Neural progenitor cell (in vitro differentiated cells): ENCODE results near the gene SAG. TPM values are rescaled to one million over a fixed set of nuclear protein-coding genes. Genes with fewer than 3 reads are reported as not detected.
A peak's percentile ranks its signal among the peaks of the same experiment; 100 is the strongest.

Experiments used
- DNase-seq: peaks from one replicate; pipeline ENCODE4 v3.0.0-alpha.2; 2016; ENCODE audit warnings: low spot score
- H2AFZ ChIP-seq: fragments of 200-600 bp; sonication (generic); replicated peaks from 2 replicates; pipeline ENCODE4 v1.6.1; 2016; ENCODE audit warnings: antibody characterized with exemption
- H3F3A ChIP-seq: fragments of 200-600 bp; sonication (generic); 2 replicates; pipeline ENCODE4 v1.6.1; 2016; ENCODE audit warnings: antibody characterized with exemption, low read depth
- H3K27ac ChIP-seq: fragments of 200-600 bp; sonication (generic); 2 replicates; pipeline ENCODE4 v1.5.1; 2016; ENCODE audit warnings: mild to moderate bottlenecking
- H3K27me3 ChIP-seq: fragments of 200-600 bp; sonication (generic); 2 replicates; pipeline ENCODE4 v1.6.1; 2016; ENCODE audit warnings: mild to moderate bottlenecking, moderate library complexity
- H3K36me3 ChIP-seq: fragments of 200-600 bp; sonication (generic); 2 replicates; pipeline ENCODE4 v1.5.1; 2016
- H3K4me1 ChIP-seq: fragments of 200-600 bp; sonication (generic); 2 replicates; pipeline ENCODE4 v1.6.1; 2016; ENCODE audit warnings: mixed run types
- H3K4me2 ChIP-seq: fragments of 200-600 bp; sonication (generic); 2 replicates; pipeline ENCODE4 v1.6.1; 2016
- H3K4me3 ChIP-seq: fragments of 200-600 bp; sonication (generic); 2 replicates; pipeline ENCODE4 v1.5.1; 2016
- H3K79me2 ChIP-seq: fragments of 200-600 bp; sonication (generic); 2 replicates; pipeline ENCODE4 v1.6.1; 2016; ENCODE audit warnings: low read depth
- H3K9ac ChIP-seq: fragments of 200-600 bp; sonication (generic); 2 replicates; pipeline ENCODE4 v1.6.1; 2016
- H3K9me3 ChIP-seq: fragments of 200-600 bp; sonication (generic); 2 replicates; pipeline ENCODE4 v1.5.1; 2016; ENCODE audit warnings: low read depth
- H4K20me1 ChIP-seq: fragments of 200-600 bp; sonication (generic); 2 replicates; pipeline ENCODE4 v1.6.1; 2016; ENCODE audit warnings: low read depth
- H3K27ac Mint-ChIP-seq: 3 replicates; pipeline ENCODE4 v1.8.0; 2021; ENCODE audit warnings: mixed read lengths
- H3K27me3 Mint-ChIP-seq: 2 replicates; pipeline ENCODE4 v1.8.0; 2022; ENCODE audit warnings: low read depth, mild to moderate bottlenecking, inconsistent platforms, moderate library complexity, mixed read lengths; ENCODE audit not compliant: insufficient read depth
- H3K36me3 Mint-ChIP-seq: 3 replicates; pipeline ENCODE4 v1.8.0; 2021; ENCODE audit warnings: mixed read lengths
- H3K4me1 Mint-ChIP-seq: 3 replicates; pipeline ENCODE4 v1.8.0; 2021; ENCODE audit warnings: mixed read lengths
- H3K4me3 Mint-ChIP-seq: 3 replicates; pipeline ENCODE4 v1.8.0; 2021; ENCODE audit warnings: mild to moderate bottlenecking, moderate library complexity, mixed read lengths
- H3K9me3 Mint-ChIP-seq: 3 replicates; pipeline ENCODE4 v1.8.0; 2020; ENCODE audit warnings: mixed read lengths
- EZH2 ChIP-seq: fragments of 200-600 bp; sonication (generic); IDR thresholded peaks from 2 replicates; pipeline ENCODE4 v1.6.1; 2017; ENCODE audit warnings: antibody characterized with exemption, mild to moderate bottlenecking, moderate library complexity
- EZH2phosphoT487 ChIP-seq: fragments of 200-600 bp; sonication (generic); IDR thresholded peaks from 2 replicates; pipeline ENCODE4 v1.6.1; 2017; ENCODE audit warnings: antibody characterized with exemption
- total RNA-seq: library from RNA; depleted of rRNA; stranded (reverse); fragments of >200 nt; gene quantifications from 2 replicates; pipeline ENCODE4 v1.2.3, GENCODE V29; 2015; ENCODE audit warnings: low replicate concordance
- TF ChIP-seq, protein P1 (sequence below): fragments of 200-600 bp; sonication (generic); IDR thresholded peaks from 2 replicates; pipeline ENCODE4 v1.5.1; 2017; ENCODE audit warnings: antibody characterized with exemption, mild to moderate bottlenecking

Gene SAG
- total RNA-seq, 1 donor from 2014 or later: not detected

DNA sequence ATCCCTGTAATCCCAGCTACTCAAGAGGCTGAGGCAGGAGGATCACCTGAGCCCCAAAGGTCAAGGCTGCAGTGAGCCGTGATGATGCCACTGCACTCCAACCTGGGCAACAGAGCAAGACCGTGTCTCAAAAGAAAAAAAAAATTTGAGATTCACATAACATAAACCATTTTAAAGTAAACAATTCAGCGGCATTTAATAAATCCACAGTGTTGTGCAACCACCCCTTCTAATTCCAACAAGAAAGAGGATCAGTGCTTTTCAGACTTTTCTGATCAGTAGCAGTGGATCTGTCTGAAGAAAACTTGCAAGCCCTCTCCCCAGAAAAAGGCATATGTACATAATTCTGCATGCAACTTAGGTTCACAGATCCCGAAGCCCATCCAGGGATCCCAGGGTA lies 7.2 kb upstream of the SAG start:
- no peaks in the 10 kb centered on the region for H4K20me1 ChIP-seq
- TF ChIP-seq, protein P1, sequence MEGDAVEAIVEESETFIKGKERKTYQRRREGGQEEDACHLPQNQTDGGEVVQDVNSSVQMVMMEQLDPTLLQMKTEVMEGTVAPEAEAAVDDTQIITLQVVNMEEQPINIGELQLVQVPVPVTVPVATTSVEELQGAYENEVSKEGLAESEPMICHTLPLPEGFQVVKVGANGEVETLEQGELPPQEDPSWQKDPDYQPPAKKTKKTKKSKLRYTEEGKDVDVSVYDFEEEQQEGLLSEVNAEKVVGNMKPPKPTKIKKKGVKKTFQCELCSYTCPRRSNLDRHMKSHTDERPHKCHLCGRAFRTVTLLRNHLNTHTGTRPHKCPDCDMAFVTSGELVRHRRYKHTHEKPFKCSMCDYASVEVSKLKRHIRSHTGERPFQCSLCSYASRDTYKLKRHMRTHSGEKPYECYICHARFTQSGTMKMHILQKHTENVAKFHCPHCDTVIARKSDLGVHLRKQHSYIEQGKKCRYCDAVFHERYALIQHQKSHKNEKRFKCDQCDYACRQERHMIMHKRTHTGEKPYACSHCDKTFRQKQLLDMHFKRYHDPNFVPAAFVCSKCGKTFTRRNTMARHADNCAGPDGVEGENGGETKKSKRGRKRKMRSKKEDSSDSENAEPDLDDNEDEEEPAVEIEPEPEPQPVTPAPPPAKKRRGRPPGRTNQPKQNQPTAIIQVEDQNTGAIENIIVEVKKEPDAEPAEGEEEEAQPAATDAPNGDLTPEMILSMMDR: no peak
- TF ChIP-seq EZH2 (no peak), EZH2phosphoT487 (no peak)
- Mint-ChIP-seq H3K27ac (no peak overlapping the region), H3K36me3 (peaks cover 4% of the 10 kb centered on the region), H3K4me3 (no peak overlapping the region), H3K27me3 (peaks cover 7% of the 10 kb centered on the region), H3K4me1 (peaks cover 5% of the 10 kb centered on the region), H3K9me3 (no peaks in the 10 kb centered on the region)
- H3K4me2 ChIP-seq: no peak overlapping the region
- no peak for DNase-seq
- no peak overlapping the region for H3K4me3 ChIP-seq
- no peak overlapping the region for H3K9ac ChIP-seq
- H3K27ac ChIP-seq: no peak overlapping the region
- H2AFZ ChIP-seq: no peak overlapping the region
- H3K36me3 ChIP-seq: no peaks in the 10 kb centered on the region
- H3K27me3 ChIP-seq: no peaks in the 10 kb centered on the region
- H3K79me2 ChIP-seq: no peaks in the 10 kb centered on the region
- peaks cover 8% of the 10 kb centered on the region for H3K4me1 ChIP-seq
- H3F3A ChIP-seq: no peaks in the 10 kb centered on the region
- no peaks in the 10 kb centered on the region for H3K9me3 ChIP-seq

DNA sequence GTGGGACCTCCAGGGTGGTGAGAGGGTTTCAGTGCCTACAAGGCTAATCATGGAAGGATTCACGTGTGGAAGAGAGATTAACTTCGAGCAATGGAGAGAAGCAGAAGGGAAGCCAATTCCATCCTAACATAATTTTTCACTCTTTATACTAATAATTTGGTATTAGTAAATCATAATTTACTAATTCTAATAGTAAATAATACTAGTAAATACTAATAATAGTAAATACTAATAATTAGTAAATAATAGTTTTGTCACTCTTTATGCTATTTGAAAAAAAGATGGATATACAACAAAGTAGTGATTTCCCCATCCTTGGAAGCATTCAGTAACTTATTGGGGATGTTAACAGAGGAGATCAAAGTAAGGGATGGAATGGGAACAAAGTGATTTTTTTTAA lies 6.4 kb upstream of the SAG start:
- TF ChIP-seq EZH2phosphoT487 (no peak), EZH2 (no peak)
- TF ChIP-seq, protein P1: no peak
- Mint-ChIP-seq H3K4me3 (no peak overlapping the region), H3K27me3 (peaks cover 9% of the 10 kb centered on the region), H3K9me3 (no peaks in the 10 kb centered on the region), H3K27ac (no peak overlapping the region), H3K4me1 (peaks cover 5% of the 10 kb centered on the region), H3K36me3 (no peaks in the 10 kb centered on the region)
- Histone ChIP-seq H3K27me3 (no peaks in the 10 kb centered on the region), H3K4me2 (no peak overlapping the region), H3K4me3 (no peak overlapping the region), H3K27ac (no peak overlapping the region), H4K20me1 (no peaks in the 10 kb centered on the region), H3K79me2 (no peaks in the 10 kb centered on the region), H3K9ac (no peak overlapping the region), H3F3A (no peaks in the 10 kb centered on the region), H3K4me1 (peaks cover 8% of the 10 kb centered on the region), H3K36me3 (no peaks in the 10 kb centered on the region), H2AFZ (no peak overlapping the region), H3K9me3 (no peaks in the 10 kb centered on the region)
- DNase-seq: no peak

DNA sequence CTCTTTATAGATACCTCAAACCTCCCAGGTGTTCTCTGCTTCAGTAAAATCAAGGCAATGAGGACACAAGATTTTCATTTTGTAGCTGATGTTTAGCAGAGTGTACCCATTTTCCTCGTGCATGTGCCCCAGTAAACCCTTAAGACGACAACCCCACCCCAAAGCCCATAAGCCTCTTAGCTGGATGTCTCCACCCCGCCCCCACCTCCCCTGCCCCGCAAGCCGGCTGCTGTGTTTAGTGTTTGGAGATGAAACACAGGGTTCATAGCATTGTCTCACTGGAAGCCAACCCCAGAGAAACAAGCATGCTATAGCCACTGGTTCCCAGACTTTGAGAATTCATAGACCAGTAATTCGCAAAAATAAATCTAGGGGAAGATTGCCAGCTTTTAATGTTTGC lies 5.8 kb upstream of the SAG start:
- H3F3A ChIP-seq: no peaks in the 10 kb centered on the region
- peaks cover 8% of the 10 kb centered on the region for H3K4me1 ChIP-seq
- H4K20me1 ChIP-seq: no peaks in the 10 kb centered on the region
- H3K4me3 Mint-ChIP-seq: no peak overlapping the region
- H3K4me1 Mint-ChIP-seq: peaks cover 8% of the 10 kb centered on the region
- peaks cover 10% of the 10 kb centered on the region for H3K27me3 Mint-ChIP-seq
- H3K27ac Mint-ChIP-seq: no peak overlapping the region
- no peaks in the 10 kb centered on the region for H3K79me2 ChIP-seq
- no peak overlapping the region for H3K9ac ChIP-seq
- H3K9me3 ChIP-seq: no peaks in the 10 kb centered on the region
- H3K27ac ChIP-seq: no peak overlapping the region
- H3K4me2 ChIP-seq: peak overlapping the region; percentile 45
- H3K9me3 Mint-ChIP-seq: no peaks in the 10 kb centered on the region
- DNase-seq: peak; percentile 49
- no peaks in the 10 kb centered on the region for H3K27me3 ChIP-seq
- no peak overlapping the region for H2AFZ ChIP-seq
- H3K4me3 ChIP-seq: no peak overlapping the region
- no peak for TF ChIP-seq EZH2phosphoT487
- no peaks in the 10 kb centered on the region for H3K36me3 ChIP-seq
- peaks cover 2% of the 10 kb centered on the region for H3K36me3 Mint-ChIP-seq

DNA sequence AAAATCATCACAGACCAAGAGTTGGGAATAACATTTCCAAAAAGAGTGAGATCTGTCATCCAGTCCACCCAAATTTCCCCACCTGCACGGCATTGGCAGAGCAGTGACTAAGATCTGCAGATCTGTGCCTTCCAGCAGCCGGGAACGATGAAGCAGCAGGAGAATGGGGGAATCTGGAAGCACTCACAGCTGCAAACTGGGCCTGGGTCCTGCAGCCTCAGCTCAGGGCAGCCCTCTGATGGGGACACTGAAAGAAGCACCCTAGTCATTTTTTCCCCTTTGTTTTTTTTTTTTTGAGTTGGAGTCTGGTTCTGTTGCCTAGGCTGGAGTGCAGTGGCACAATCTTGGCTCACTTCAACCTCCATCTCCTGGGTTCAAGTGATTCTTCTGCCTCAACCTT lies 4.4 kb upstream of the SAG start:
- DNase-seq: no peak
- Histone ChIP-seq H2AFZ (no peak overlapping the region), H4K20me1 (no peaks in the 10 kb centered on the region), H3K27me3 (no peaks in the 10 kb centered on the region), H3F3A (no peaks in the 10 kb centered on the region), H3K36me3 (no peaks in the 10 kb centered on the region), H3K9ac (no peak overlapping the region), H3K79me2 (no peaks in the 10 kb centered on the region), H3K9me3 (no peaks in the 10 kb centered on the region), H3K4me3 (no peak overlapping the region), H3K4me2 (no peak overlapping the region), H3K27ac (no peak overlapping the region), H3K4me1 (peaks cover 8% of the 10 kb centered on the region)
- Mint-ChIP-seq H3K36me3 (peaks cover 2% of the 10 kb centered on the region), H3K4me1 (peaks cover 13% of the 10 kb centered on the region), H3K27ac (no peak overlapping the region), H3K27me3 (peaks cover 10% of the 10 kb centered on the region), H3K9me3 (no peaks in the 10 kb centered on the region), H3K4me3 (no peak overlapping the region)
- no peak for TF ChIP-seq EZH2phosphoT487
- no peak for TF ChIP-seq EZH2
- TF ChIP-seq, protein P1: no peak
